HEK293T (cell line): ENCODE measurements around the gene PHF5A.
"Not testable (repeated sequence)": the region's sequence is repeated elsewhere in the genome, so short reads cannot be mapped to it uniquely, and the experiment has no call there.

Experiments
- CTCF ChIA-PET: fragments of 350-600 bp; formaldehyde crosslinking; extraction: SDS; loops from one replicate; lab custom pipeline; 2021; ENCODE audit warnings: antibody characterized with exemption, inconsistent platforms; lab: Yijun Ruan, JAX
- POLR2A ChIA-PET: fragments of 350-600 bp; formaldehyde crosslinking; extraction: SDS; loops from one replicate; lab custom pipeline; 2020; ENCODE audit warnings: antibody characterized with exemption, inconsistent platforms; lab: Yijun Ruan, JAX
- DNase-seq: peaks from one replicate; pipeline ENCODE4 v3.0.0; 2012; ENCODE audit warnings: mixed read lengths; ENCODE audit errors: extremely low spot score
- ARNT ChIP-seq: fragments of 450-650 bp; IDR thresholded peaks from 2 replicates; pipeline ENCODE4 v1.6.1; 2017; ENCODE audit warnings: mild to moderate bottlenecking
- BHLHE40 ChIP-seq: fragments of 450-650 bp; IDR thresholded peaks from 2 replicates; pipeline ENCODE4 v1.6.1; 2016; ENCODE audit warnings: mild to moderate bottlenecking, moderate library complexity, borderline replicate concordance
- CTBP1 ChIP-seq: fragments of 450-650 bp; IDR thresholded peaks from 2 replicates; pipeline ENCODE4 v1.6.1; 2016; ENCODE audit warnings: borderline replicate concordance
- ELF4 ChIP-seq: fragments of 450-650 bp; IDR thresholded peaks from 2 replicates; pipeline ENCODE4 v1.6.1; 2017; ENCODE audit warnings: antibody characterized with exemption
- FOXA1 ChIP-seq: fragments of 450-650 bp; IDR thresholded peaks from 2 replicates; pipeline ENCODE4 v1.6.1; 2016; ENCODE audit warnings: mild to moderate bottlenecking
- FOXK2 ChIP-seq: fragments of 450-650 bp; IDR thresholded peaks from 2 replicates; pipeline ENCODE4 v1.6.1; 2016; ENCODE audit warnings: mild to moderate bottlenecking
- FOXM1 ChIP-seq: fragments of 450-650 bp; IDR thresholded peaks from 2 replicates; pipeline ENCODE4 v1.6.1; 2017; ENCODE audit warnings: mild to moderate bottlenecking, borderline replicate concordance
- HDGF ChIP-seq: fragments of 450-650 bp; IDR thresholded peaks from 2 replicates; pipeline ENCODE4 v1.6.1; 2017; ENCODE audit warnings: antibody characterized with exemption, borderline replicate concordance
- L3MBTL2 ChIP-seq: fragments of 450-650 bp; conservative IDR thresholded peaks from 2 replicates; pipeline ENCODE4 v1.6.1; 2016; ENCODE audit warnings: mild to moderate bottlenecking
- LEF1 ChIP-seq: fragments of 450-650 bp; IDR thresholded peaks from 2 replicates; pipeline ENCODE4 v1.6.1; 2017; ENCODE audit warnings: mild to moderate bottlenecking, borderline replicate concordance
- NFRKB ChIP-seq: fragments of 450-650 bp; IDR thresholded peaks from 2 replicates; pipeline ENCODE4 v1.6.1; 2016; ENCODE audit warnings: mild to moderate bottlenecking, moderate library complexity
- SP1 ChIP-seq: fragments of 450-650 bp; IDR thresholded peaks from 2 replicates; pipeline ENCODE4 v1.6.1; 2017
- SUZ12 ChIP-seq: fragments of 450-650 bp; IDR thresholded peaks from 2 replicates; pipeline ENCODE4 v1.6.1; 2016; ENCODE audit warnings: mild to moderate bottlenecking
- TARDBP ChIP-seq: fragments of 450-650 bp; IDR thresholded peaks from 2 replicates; pipeline ENCODE4 v1.6.1; 2016
- ZNF384 ChIP-seq: fragments of 450-650 bp; IDR thresholded peaks from 2 replicates; pipeline ENCODE4 v1.6.1; 2016
- TF ChIP-seq, protein P1 (sequence below): fragments of 450-650 bp; IDR thresholded peaks from 2 replicates; pipeline ENCODE4 v1.6.1; 2016

The PHF5A gene

DNA sequence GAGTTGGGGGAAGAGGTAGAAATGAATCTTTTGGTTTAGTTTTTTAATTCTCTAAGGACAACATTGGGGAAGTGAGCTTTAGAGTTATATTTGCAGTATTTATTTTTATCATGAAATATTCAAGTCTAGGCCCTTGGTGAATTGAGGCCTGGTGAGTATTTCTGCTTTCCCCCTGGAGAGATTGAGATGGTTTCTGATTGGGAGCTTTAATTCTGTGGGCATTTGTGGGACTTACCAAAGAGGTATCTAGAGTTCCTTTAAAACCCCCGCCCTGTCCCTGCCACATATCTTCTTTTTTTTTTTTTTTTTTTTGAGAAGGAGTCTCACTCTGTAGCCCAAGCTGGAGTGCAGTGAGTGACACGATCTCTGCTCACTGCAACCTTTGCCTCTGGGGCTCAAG lies 10.0 kb upstream of the PHF5A start:
- ChIA-PET POLR2A (interaction anchor here (1.3 to 5.6 kb wide), 3 partner anchors 10 to 66 kb away, joined by 3 to 26 read pairs (median 5); partner anchors contain the start of genes ACO2, PHF5A and TOB2), CTCF (interaction anchor here (1.0 kb wide), 1 partner anchor 12 kb away, joined by 6 read pairs; no protein-coding TSS in a partner anchor)
- TF ChIP-seq FOXM1: no peak
- TF ChIP-seq FOXK2: no peak
- no peak for TF ChIP-seq ARNT
- no peak for TF ChIP-seq SP1
- TF ChIP-seq HDGF: no peak
- TF ChIP-seq SUZ12: no peak
- no peak for TF ChIP-seq FOXA1
- no peak for TF ChIP-seq LEF1
- TF ChIP-seq ZNF384: no peak
- no peak for TF ChIP-seq BHLHE40
- TF ChIP-seq, protein P1, sequence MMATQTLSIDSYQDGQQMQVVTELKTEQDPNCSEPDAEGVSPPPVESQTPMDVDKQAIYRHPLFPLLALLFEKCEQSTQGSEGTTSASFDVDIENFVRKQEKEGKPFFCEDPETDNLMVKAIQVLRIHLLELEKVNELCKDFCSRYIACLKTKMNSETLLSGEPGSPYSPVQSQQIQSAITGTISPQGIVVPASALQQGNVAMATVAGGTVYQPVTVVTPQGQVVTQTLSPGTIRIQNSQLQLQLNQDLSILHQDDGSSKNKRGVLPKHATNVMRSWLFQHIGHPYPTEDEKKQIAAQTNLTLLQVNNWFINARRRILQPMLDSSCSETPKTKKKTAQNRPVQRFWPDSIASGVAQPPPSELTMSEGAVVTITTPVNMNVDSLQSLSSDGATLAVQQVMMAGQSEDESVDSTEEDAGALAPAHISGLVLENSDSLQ: no peak
- TF ChIP-seq CTBP1: no peak
- DNase-seq: no peak

DNA sequence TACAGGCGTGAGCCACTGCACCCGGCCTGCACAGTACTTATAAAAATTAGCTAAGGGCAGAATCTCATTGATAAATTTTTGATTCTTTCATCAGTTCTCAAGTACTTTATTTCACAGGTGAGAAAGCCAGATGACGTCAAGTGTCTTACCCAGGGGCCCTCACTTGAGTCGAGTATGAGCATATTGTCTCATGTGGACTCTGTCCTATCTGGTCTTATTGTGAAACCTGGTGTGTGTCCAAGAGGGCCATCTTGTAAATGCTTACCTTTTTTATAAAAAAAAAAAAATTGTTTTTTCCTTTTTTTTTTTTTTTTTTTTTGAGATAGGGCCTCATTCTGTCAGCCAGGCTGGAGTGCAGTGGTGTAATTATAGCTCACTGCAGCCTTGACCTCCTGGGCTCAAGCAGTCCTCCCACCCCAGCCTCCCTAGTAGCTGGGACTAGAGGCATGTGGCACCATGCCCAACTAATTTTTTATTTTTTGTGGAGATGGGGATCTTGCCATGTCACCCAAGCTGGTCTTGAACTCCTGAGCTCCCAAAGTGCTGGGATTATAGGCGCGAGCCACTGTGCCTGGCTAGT lies 6.5 kb upstream of the PHF5A start:
- ChIA-PET POLR2A (interaction anchor here (1.5 kb wide), 1 partner anchor 93 kb away, joined by 3 read pairs; the partner anchor contains the start of gene TEF), CTCF (no interaction called here)
- DNase-seq: no peak
- TF ChIP-seq TARDBP (no peak), CTBP1 (no peak), ELF4 (no peak), ARNT (no peak), L3MBTL2 (no peak), HDGF (no peak), SUZ12 (no peak), FOXA1 (no peak), FOXK2 (no peak), ZNF384 (no peak), BHLHE40 (no peak), FOXM1 (no peak), SP1 (no peak), LEF1 (no peak), NFRKB (no peak)
- TF ChIP-seq, protein P1: no peak

DNA sequence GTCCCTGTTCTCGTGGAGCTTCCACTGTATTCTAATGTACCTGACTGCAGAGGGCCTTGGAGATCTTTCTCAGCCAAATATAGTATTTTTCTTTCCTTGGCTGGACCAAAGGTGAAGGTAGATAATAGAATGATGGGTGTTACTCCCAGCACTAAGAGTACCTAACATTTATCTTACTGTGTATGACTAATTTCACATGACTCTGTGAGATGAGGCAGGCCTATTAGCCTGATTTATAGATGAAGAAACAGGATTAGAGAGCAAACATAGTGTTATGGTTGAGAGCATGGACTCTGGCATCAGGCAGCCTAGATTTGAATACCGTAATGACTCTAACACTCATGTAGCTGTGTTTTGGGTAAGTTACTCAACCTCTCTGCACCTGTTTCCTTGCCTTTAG lies 3.1 kb upstream of the PHF5A start:
- ChIA-PET POLR2A (no interaction called here), CTCF (no interaction called here)
- DNase-seq: no peak
- TF ChIP-seq LEF1: no peak
- no peak for TF ChIP-seq L3MBTL2
- TF ChIP-seq SP1: no peak
- TF ChIP-seq NFRKB: no peak
- no peak for TF ChIP-seq FOXM1
- TF ChIP-seq ZNF384: no peak
- no peak for TF ChIP-seq BHLHE40

DNA sequence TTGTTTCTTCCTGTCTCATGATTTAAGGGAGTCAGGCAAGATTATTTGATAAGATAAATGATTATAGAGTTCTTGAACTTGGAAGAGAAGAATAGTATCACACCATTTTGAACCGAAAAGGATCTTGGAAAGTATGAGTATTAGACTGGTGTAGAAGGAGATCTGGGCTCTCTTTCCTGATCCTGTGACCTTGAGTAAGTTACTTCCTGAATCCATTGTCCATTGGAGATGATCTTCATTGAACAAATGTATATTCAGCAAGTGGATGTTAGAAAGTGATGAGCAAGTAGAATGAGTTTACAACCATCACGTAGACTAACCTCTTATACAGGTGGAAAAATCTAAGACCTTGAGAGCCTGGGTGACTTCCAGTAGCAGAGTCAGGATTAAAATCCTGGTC lies 2.4 kb upstream of the PHF5A start:
- CTCF ChIA-PET: no interaction called here
- POLR2A ChIA-PET: interaction anchor here (4.4 kb wide), 1 partner anchor 24 kb away, joined by 148 read pairs; the partner anchor contains the start of gene TOB2
- no peak for DNase-seq
- no peak for TF ChIP-seq FOXA1
- no peak for TF ChIP-seq HDGF
- no peak for TF ChIP-seq CTBP1
- no peak for TF ChIP-seq ELF4
- TF ChIP-seq TARDBP: no peak
- TF ChIP-seq FOXM1: no peak
- no peak for TF ChIP-seq SUZ12
- TF ChIP-seq, protein P1: no peak
- no peak for TF ChIP-seq NFRKB
- TF ChIP-seq ZNF384: no peak
- no peak for TF ChIP-seq FOXK2
- TF ChIP-seq BHLHE40: no peak
- no peak for TF ChIP-seq SP1

DNA sequence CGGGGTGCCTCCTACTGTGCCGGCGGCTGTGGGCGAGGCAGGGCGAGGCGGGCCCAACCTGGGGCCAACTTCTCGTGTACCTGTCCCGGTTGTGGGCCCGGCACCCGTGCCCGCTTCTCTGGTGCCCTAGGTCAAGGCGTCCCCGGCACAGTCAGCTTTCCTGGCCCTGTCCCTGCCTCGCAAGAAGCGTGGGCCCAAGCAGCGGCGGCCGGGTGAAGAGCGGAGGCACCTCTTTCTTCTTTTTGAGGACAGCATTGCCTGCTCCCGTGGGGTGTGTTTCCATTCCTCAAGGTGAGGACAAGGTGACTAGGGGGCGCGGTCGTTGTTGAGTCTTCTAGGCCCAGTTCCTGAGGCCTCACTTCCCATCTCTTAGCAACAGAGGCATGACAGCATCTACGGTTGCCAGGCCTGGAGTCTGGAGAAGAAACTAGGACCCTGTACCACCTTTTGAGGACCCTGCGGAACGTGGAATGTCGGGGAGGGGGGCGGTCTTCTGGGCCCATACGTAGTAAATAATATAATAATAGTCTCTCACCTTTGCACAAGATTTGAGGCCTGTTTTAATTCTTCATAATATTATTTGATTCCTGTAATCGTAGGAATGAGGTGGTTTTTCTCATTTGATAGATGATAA lies 843 bp upstream of the PHF5A start:
- DNase-seq: no peak
- TF ChIP-seq FOXK2 (no peak), CTBP1 (no peak), ELF4 (no peak), NFRKB (peak; percentile 3; the same call in 1 of the 2 replicates)
- POLR2A ChIA-PET: interaction anchor here (0.9 to 4.4 kb wide), 15 partner anchors 10 to 168 kb away, joined by 3 to 148 read pairs (median 4); partner anchors contain the start of genes PMM1, TEF, TOB2 and ZC3H7B
- CTCF ChIA-PET: interaction anchor here (1.2 to 1.3 kb wide), 2 partner anchors 8 to 65 kb away, joined by 3 read pairs; no protein-coding TSS in a partner anchor

DNA sequence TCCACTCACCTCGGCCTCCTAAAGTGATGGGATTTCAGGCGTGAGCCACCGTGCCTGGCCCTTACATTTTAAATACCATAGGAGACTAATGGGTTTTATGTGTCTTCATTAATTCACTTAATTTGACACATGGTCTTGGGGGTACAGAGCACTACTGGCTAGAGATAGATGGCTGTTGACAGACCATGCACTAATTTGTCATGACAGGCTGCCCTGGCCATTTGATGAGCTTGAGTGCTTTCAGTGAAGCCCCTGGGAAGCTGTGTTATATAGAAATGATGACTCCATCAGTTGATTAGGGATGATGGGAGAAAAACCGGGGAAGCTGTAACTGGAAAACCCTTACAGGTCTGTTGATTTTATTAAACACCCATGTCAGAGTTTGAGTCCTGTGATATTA lies 6.6 kb downstream of the PHF5A start:
- DNase-seq: no peak
- ChIA-PET CTCF (no interaction called here), POLR2A (interaction anchor here (1.4 to 2.1 kb wide), 4 partner anchors 13 to 50 kb away, joined by 5 to 13 read pairs (median 6); partner anchors contain the start of gene TOB2)
- no peak for TF ChIP-seq ZNF384
- no peak for TF ChIP-seq ELF4
- TF ChIP-seq, protein P1: no peak
- TF ChIP-seq FOXA1: no peak
- TF ChIP-seq ARNT: no peak
- TF ChIP-seq SUZ12: no peak
- TF ChIP-seq NFRKB: no peak
- no peak for TF ChIP-seq SP1
- no peak for TF ChIP-seq HDGF
- TF ChIP-seq BHLHE40: no peak
- no peak for TF ChIP-seq CTBP1
- TF ChIP-seq LEF1: no peak
- TF ChIP-seq TARDBP: no peak
- TF ChIP-seq FOXM1: no peak
- TF ChIP-seq L3MBTL2: no peak
- TF ChIP-seq FOXK2: no peak

DNA sequence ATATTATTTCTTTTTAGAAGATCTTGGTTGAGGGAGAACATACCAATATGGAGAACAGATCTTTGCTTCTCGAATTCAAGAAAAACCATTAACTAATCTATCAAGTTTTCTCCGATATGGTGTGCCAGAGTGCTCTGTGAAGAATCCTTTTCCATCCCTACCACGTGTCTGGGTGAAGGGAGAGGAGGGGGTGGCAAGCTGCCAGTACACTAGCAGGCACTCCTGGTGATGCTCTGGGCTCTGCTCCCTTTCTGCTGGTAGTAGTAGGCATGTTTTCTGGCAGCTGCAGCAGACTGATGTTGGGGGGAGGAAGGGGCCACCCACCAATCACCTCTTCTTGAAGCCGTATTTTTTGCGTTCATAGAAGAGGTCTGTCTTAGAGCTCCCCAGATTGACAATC lies 8.4 kb downstream of the PHF5A start:
- ChIA-PET POLR2A (interaction anchor here (1.3 to 5.6 kb wide), 5 partner anchors 8 to 14 kb away, joined by 4 to 41 read pairs (median 9); partner anchors contain the start of genes ACO2, PHF5A and TOB2), CTCF (interaction anchor here (0.6 kb wide), 1 partner anchor 40 kb away, joined by 3 read pairs; no protein-coding TSS in a partner anchor)
- not testable (repeated sequence) for DNase-seq
